Spleen (tissue), 11 donors: ENCODE data around the gene ITPKB. TPM values are rescaled to one million over a fixed set of nuclear protein-coding genes. Genes with fewer than 3 reads are reported as not detected.

Experiments
- DNase-seq: peaks from one replicate; pipeline ENCODE4 v3.0.0-alpha.2; 2020
- H3K27ac ChIP-seq, 8 donors: fragments of 200-600 bp; sonication (generic) in 7 of 8; 1 replicate in 4 of 8; 2 replicates in 4 of 8; pipeline versions ENCODE4 v1.5.0 to v1.8.0; 2016 to 2021; ENCODE audit warnings: inconsistent platforms in 4 of 8, mild to moderate bottlenecking in 4 of 8, moderate library complexity in 1 of 8
- H3K27me3 ChIP-seq, 7 donors: fragments of 200-600 bp; sonication (generic) in 6 of 7; replicated peaks in 1 of 7; 1 replicate in 4 of 7; 2 replicates in 3 of 7; pipeline versions ENCODE4 v1.5.0 to v1.8.0; 2016 to 2021; ENCODE audit warnings: inconsistent platforms in 3 of 7, mild to moderate bottlenecking in 1 of 7
- H3K36me3 ChIP-seq, 6 donors: fragments of 200-600 bp; sonication (generic) in 5 of 6; 1 replicate in 4 of 6; 2 replicates in 2 of 6; pipeline versions ENCODE4 v1.5.0 to v1.8.0; 2016 to 2021; ENCODE audit warnings: inconsistent platforms in 2 of 6
- H3K4me1 ChIP-seq, 6 donors: fragments of 200-600 bp; sonication (generic) in 5 of 6; 1 replicate in 3 of 6; 2 replicates in 3 of 6; pipeline versions ENCODE4 v1.5.0 to v1.8.0; 2016 to 2021; ENCODE audit warnings: inconsistent platforms in 3 of 6
- H3K4me3 ChIP-seq, 8 donors: fragments of 200-600 bp; sonication (generic) in 7 of 8; 1 replicate in 4 of 8; 2 replicates in 4 of 8; pipeline versions ENCODE4 v1.5.0 to v1.8.0; 2016 to 2021; ENCODE audit warnings: inconsistent platforms in 4 of 8, mild to moderate bottlenecking in 4 of 8, moderate library complexity in 2 of 8
- H3K9me3 ChIP-seq, 8 donors: fragments of 200-600 bp; sonication (generic) in 7 of 8; 1 replicate in 4 of 8; 2 replicates in 4 of 8; pipeline versions ENCODE4 v1.5.0 to v1.8.0; 2016 to 2021; ENCODE audit warnings: inconsistent platforms in 4 of 8
- CTCF ChIP-seq, 11 experiments: fragments of 200-600 bp in 7 of 11; fragments of 450-650 bp in 4 of 11; sonication (generic) in 4 of 11; IDR thresholded peaks in 8 of 11; conservative IDR thresholded peaks in 3 of 11; 1 replicate in 7 of 11; 2 replicates in 4 of 11; pipeline versions ENCODE4 v1.4.0 to v1.8.0; 2016 to 2021; ENCODE audit warnings: antibody characterized with exemption in 11 of 11, inconsistent platforms in 4 of 11, mild to moderate bottlenecking in 1 of 11
- POLR2A ChIP-seq, 3 donors: fragments of 450-650 bp; IDR thresholded peaks; one replicate each; pipeline ENCODE4 v1.5.1; 2017; ENCODE audit warnings: antibody characterized with exemption in 3 of 3, mild to moderate bottlenecking in 1 of 3
- POLR2AphosphoS5 ChIP-seq, 3 donors: sonication (generic); formaldehyde crosslinking; IDR thresholded peaks; one replicate each; pipeline ENCODE4 v1.5.1; 2017; ENCODE audit warnings: antibody characterized with exemption in 3 of 3
- WGBS, 5 donors: extraction: QIAGEN DNeasy Blood & Tissue Kit in 3 of 5; methylation state at CpG; one replicate each; pipeline versions ENCODE4 v1.1.5 to v1.1.7; 2013 to 2018; 5-methylcytosine and 5-hydroxymethylcytosine counted together
- intact Hi-C: fragments of 100-400 bp; cut with DNase I; formaldehyde crosslinking; loops from one replicate; pipeline ENCODE4 v1.15.0; 2023; ENCODE audit warnings: low total_unique reads
- polyA plus RNA-seq, 3 donors: library from polyadenylated mRNA; stranded (reverse); fragments of 200-250 nt; gene quantifications; one replicate each; pipeline ENCODE4 v1.2.1, GENCODE V29; 2013
- total RNA-seq, 7 donors: library from RNA; depleted of rRNA in 3 of 7; stranded (reverse); fragments of >200 nt in 3 of 7; fragmentation: NEBNext Ultra II Directional in 4 of 7; extraction: Animal tissue kit (Norgen Biotek cat#: 25700) in 4 of 7; gene quantifications; one replicate each; pipeline versions ENCODE4 v1.1.0 to v1.2.1, GENCODE V29; 2016 to 2021
- donor health status: healthy with polysubstance abuse.
- donor health status: DM: no; HTN: no; CAD: no; lungs with moderate emphysema.
- donor health status: DM: no; HTN: no; CAD: no.
- donor health status: Bipolar disorder and iron deficiency.
- donor health status: healthy.
- donor health status: DM: no; HTN: no; CAD: no.
- donor health status: DM: yes; HTN: yes; CAD: no.

Gene ITPKB
- total and polyA plus RNA-seq, 10 donors = 8.5 to 74.6 (median 59.6) TPM

DNA sequence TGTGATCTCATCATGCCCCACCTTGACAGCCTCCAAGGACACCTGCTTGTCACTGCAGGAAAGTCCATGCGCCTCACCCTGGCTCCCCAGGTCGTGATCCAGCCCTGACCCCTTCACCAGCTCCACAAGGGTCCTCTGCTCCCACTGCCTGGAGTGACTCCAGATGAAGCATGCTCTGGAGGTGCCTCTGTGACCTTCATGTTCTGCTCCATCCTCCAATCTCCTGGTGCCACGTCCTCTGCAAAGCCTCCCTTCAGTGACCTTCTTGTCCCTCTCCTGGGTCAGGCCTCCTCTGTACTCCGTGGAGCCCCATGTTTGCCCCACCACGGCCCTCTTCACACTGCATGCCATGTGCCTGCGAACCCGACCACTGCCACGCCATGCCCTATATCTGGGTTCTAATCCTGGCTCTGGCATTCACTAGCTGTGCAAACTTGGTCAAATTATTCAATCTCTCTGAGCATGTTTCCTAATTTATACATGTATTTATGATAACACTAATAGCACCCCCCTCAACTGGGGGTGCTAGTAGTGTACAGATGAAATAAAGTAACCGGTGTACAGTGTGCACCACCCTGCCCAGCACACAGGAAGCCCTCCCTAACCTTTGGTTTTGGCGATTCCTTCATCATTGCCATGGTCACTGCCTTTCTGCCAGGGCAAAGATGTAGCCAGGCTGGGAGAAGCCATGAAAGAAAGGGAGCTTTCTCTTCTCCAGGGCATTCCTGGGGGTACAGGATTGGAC is 113.1 kb downstream of the ITPKB start:
- DNase-seq = peak; percentile 73
- peaks cover 0 to 9% (median 1%) of the 10 kb centered on the region in 8 donors for H3K9me3 ChIP-seq
- TF ChIP-seq CTCF (IDR thresholded peaks at IDR 0.05 in 8 of 11, conservative IDR thresholded peaks at IDR 0.05 in 3 of 11) (no peak), POLR2AphosphoS5 (IDR thresholded peaks at IDR 0.05) (peak in 1 of 3 donors; percentile 7)
- peaks cover 0 to 13% (median 0%) of the 10 kb centered on the region in 6 donors for H3K36me3 ChIP-seq
- peak overlapping the region in 1 of 8 donors; percentile 46 for H3K4me3 ChIP-seq
- H3K27me3 ChIP-seq = no peaks in the 10 kb centered on the region
- intact Hi-C loops = no loop called here
- 68 to 75% (median 70%) methylated on average over 10 of the region's 10 CpGs for WGBS, 5 donors
- no peak overlapping the region for H3K27ac ChIP-seq
- peaks cover 6 to 23% (median 13%) of the 10 kb centered on the region in 6 donors for H3K4me1 ChIP-seq

GRCh38 chr1:226625326-226625725 is 113.8 kb downstream of the ITPKB start:
- no peak overlapping the region for H3K27ac ChIP-seq
- no peak overlapping the region for H3K4me3 ChIP-seq
- peaks cover 0 to 8% (median 0%) of the 10 kb centered on the region in 6 donors for H3K36me3 ChIP-seq
- H3K4me1 ChIP-seq = peaks cover 6 to 20% (median 13%) of the 10 kb centered on the region in 6 donors
- H3K9me3 ChIP-seq = peaks cover 0 to 10% (median 1%) of the 10 kb centered on the region in 8 donors
- WGBS, 5 donors = 83 to 89% (median 88%) methylated on average over 6 of the region's 6 CpGs
- TF ChIP-seq POLR2AphosphoS5 (IDR thresholded peaks at IDR 0.05) = no peak
- no peak for TF ChIP-seq POLR2A (IDR thresholded peaks at IDR 0.05)
- no peak for TF ChIP-seq CTCF (IDR thresholded peaks at IDR 0.05 in 8 of 11, conservative IDR thresholded peaks at IDR 0.05 in 3 of 11)
- H3K27me3 ChIP-seq = no peaks in the 10 kb centered on the region
- intact Hi-C loops = no loop called here
- peak; percentile 61 for DNase-seq

- no peak overlapping the region for H3K4me3 ChIP-seq
- intact Hi-C loops = no loop called here
- H3K27me3 ChIP-seq = no peaks in the 10 kb centered on the region
- H3K9me3 ChIP-seq = peaks cover 0 to 17% (median 1%) of the 10 kb centered on the region in 8 donors
- H3K36me3 ChIP-seq = no peaks in the 10 kb centered on the region
- peak; percentile 34 for DNase-seq
- TF ChIP-seq POLR2A (IDR thresholded peaks at IDR 0.05) = no peak
- no peak for TF ChIP-seq POLR2AphosphoS5 (IDR thresholded peaks at IDR 0.05)
- TF ChIP-seq CTCF (IDR thresholded peaks at IDR 0.05 in 8 of 11, conservative IDR thresholded peaks at IDR 0.05 in 3 of 11) = no peak
- WGBS, 5 donors = 89 to 94% (median 92%) methylated on average over 5 of the region's 5 CpGs
- peaks cover 6 to 20% (median 13%) of the 10 kb centered on the region in 6 donors for H3K4me1 ChIP-seq
- no peak overlapping the region for H3K27ac ChIP-seq
These were observed 114.6 kb downstream of the ITPKB start for GRCh38 chr1:226624526-226624925.

DNA sequence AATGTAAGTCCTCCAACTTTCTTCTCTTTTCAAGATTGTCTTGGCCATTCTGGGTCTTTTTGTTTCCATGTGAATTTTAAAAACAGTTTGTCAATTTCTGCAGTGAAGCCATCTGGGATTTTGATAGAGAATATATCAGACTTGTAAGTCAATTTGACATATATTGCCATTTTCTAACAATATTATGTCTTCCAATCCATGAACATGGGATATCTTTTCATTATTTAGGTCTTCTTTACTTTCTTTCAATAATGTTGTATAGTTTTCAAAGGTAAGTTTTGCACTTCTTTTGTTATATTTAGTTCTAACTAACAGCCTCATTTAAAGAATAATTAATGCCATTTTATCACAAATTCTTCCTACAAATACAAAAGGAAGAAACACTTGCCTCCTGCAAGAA is 117.1 kb downstream of the ITPKB start:
- TF ChIP-seq POLR2AphosphoS5 (IDR thresholded peaks at IDR 0.05) (no peak), POLR2A (IDR thresholded peaks at IDR 0.05) (no peak), CTCF (IDR thresholded peaks at IDR 0.05 in 8 of 11, conservative IDR thresholded peaks at IDR 0.05 in 3 of 11) (no peak)
- H3K27me3 ChIP-seq = no peaks in the 10 kb centered on the region
- H3K27ac ChIP-seq = no peak overlapping the region
- no peak for DNase-seq
- peaks cover 6 to 14% (median 12%) of the 10 kb centered on the region in 6 donors for H3K4me1 ChIP-seq
- intact Hi-C loops = no loop called here
- H3K36me3 ChIP-seq = no peaks in the 10 kb centered on the region
- no peak overlapping the region for H3K4me3 ChIP-seq
- peaks cover 0 to 17% (median 1%) of the 10 kb centered on the region in 8 donors for H3K9me3 ChIP-seq
